ACHN (cell line): ENCODE data around the gene TRNAU1AP.
"Not testable (repeated sequence)": the region's sequence is repeated elsewhere in the genome, so short reads cannot be mapped to it uniquely, and the experiment has no call there.

Experiments used
- DNase-seq: peaks from one replicate; pipeline ENCODE4 v3.0.0-alpha.2; 2015
- in situ Hi-C: cut with HindIII; loops from 2 replicates; pipeline ENCODE4 v1.10.0; 2017; ENCODE audit warnings: low sequenced_read_pairs, low pct_ligation_motif_present, low pct_unique_long_range_greater_than_20kb

Gene TRNAU1AP

DNA sequence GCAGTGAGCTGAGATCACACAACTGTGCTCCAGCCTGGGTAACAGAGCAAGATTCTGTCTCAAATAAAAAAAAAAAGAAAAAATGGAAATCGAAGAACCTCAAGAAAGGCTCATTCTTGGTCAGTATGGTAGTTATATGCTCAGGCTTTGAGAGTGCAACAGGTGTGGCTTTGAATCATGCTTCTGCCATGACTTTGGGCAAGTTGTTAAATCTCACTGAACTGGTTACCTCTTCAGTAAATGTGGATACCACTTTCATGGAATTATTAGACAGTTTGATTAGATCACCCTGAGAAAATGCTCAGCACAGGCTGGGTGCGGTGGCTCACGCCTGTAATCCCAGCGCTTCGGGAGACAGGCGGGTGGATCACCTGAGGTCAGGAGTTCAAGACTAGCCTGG lies 12.8 kb downstream of the TRNAU1AP start:
- no peak for DNase-seq
- in situ Hi-C loops, result no loop called here

DNA sequence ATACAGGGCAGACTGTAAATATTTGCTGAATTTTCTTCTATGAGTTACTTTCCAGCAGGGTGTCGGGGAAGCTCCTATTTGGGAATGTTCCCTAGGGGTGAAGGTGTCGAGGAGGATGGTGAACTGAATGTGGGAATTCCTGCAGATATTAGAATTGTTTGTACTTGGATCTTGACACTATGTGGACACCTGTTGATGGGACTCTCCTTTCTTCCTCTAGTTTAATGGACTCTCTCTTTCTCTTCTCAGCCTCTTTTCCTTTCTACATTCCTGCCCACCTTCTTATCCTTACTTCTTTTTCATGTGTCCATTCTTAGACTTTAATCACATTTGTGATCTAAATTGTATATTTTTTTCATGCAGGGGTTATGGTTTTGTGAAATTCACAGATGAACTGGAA lies 14.0 kb downstream of the TRNAU1AP start:
- in situ Hi-C loops, result no loop called here
- no peak for DNase-seq

DNA sequence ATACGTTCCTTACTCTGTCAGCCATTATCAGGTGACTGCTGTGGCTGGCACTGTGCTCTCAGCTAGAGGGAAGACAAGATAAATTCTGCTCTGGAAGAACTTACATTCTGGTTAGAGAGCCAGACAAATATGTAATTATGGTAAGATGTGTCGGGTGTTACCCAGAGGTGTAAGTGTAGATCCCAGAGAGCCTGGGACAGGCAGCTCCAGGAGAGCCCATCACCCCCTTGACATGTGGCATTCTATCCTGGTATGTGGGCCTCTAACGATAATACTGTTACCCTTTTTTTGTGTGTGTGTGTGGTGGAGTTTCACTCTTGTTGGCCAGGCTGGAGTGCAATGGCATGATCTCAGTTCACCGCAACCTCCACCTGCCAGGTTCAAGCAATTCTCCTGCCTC lies 19.0 kb downstream of the TRNAU1AP start:
- in situ Hi-C loops, result no loop called here
- no peak for DNase-seq

DNA sequence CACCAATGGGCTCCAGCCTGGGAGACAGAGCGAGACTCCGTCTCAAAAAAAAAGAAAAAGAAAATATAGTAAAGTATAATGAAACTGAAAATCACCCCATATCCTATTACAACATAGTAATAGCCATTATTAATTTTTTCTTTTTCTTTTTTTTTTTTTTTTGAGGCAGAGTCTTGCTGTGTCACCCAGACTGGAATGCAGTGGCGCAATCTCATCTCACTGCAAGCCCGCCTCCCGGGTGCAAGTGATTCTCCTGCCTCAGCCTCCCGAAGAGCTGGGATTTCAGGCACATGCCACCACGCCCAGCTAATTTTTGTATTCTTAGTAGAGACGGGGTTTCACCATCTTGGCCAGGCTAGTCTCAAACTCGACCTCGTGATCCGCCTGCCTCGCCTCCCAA lies 20.0 kb downstream of the TRNAU1AP start:
- DNase-seq, in situ Hi-C loops: not testable (repeated sequence)

DNA sequence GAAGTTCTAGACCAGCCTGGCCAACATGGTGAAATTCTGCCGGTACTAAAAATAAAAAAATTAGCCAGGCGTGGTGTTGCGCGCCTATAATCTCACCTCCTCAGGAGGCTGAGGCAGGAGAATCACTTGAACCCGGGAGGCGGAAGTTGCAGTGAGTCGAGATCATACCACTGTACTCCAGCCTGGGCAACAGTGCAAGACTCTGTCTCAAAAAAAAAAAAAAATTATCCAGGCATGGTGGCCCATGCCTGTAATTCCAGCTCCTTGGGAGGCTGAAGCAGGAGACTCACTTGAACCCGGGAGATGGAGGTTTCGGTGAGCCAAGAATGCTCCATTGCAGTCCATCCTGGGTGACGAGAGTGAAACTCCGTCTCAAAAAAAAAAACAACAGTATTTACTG lies 20.7 kb downstream of the TRNAU1AP start:
- no peak for DNase-seq
- in situ Hi-C loops, result no loop called here

DNA sequence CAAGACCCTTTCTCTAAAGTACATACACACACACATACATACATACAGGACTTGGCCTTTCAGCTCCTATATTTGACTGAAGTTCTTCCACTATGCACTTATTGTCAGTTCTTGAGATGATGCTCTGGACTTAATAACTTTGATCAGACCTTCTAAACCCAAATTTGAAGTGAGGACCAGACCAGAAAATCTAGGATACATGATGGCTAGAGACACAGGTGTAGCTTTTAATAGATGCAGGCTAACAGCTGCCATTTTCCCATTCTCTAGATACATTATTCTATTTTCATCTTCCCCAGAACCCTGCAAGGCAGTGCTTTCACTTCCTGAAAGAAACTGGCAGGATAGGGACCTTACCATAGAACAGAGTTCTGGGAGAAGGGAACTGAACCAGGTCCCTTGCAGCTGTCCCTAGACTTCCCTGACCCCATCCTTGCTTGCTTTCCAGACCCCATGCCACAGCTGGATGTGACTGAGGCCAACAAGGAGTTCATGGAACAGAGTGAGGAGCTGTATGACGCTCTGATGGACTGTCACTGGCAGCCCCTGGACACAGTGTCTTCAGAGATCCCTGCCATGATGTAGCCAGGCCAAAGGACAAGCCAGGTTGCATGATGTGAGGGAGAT lies 24.3 kb downstream of the TRNAU1AP start:
- no peak for DNase-seq
- in situ Hi-C loops, result no loop called here

DNA sequence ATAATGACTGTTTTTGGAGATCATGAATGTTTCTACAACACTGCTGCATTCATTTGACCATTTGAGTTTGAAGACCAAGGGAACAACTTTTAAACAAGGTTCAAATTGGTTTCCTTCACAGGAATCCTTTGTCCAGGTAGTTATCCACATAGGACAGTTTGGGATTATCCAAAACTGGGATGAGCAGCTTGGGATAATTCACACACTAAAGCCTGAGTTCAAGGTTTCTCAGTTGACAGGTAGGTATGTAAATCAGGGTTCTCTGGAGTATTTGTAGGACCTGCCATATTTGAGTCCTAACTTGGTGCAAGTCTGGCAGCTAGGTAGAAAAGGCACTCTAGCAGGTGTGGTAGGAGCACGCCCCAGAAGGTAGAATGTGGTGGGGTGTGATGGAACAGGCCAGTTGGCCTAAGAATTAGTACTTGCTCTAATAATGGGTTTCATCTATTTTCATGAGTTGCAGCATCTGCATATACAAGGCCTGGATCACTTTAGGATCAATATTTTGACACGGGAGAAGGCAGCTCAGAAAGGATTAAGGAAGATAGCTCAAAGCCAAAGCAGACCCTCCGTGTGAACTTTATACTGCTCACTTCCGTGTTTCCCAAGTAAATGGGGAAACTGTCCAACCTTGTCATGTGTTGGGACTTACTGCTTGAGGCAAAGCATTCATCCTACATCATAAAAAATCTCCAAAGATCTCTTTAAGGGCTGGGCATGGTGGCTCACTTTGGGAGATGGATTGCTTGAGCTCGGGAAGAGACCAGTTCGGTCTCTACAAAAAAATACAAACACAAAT lies 25.1 kb downstream of the TRNAU1AP start:
- in situ Hi-C loops, result no loop called here

DNA sequence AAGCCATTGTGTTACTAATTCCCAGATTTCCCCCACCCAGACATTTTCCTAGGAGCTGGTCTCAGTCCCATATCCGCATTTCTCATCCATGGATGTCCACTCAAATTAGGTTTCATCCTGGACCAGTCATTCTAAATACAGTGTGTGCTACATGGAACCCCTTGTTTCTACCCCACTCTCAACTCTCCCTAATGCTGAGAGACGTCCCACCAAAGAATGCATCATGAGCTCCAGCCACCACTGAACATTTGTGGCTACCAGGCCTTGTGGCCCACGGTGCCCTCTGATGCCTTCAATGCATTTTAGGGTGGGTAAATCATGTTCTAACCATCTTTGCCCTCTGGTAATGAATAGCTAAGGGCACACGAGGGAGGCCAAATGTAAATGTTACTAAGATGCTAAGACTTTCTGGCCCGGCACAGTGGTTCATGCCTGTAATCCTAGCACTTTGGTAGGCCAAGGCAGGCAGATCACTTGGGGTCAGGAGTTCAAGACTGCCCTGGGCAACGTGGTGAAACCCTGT lies 25.9 kb downstream of the TRNAU1AP start:
- in situ Hi-C loops, result no loop called here
- no peak for DNase-seq

More for the DNA sequence above, 25.1 kb downstream of the TRNAU1AP start:
- DNase-seq, result no peak

DNA sequence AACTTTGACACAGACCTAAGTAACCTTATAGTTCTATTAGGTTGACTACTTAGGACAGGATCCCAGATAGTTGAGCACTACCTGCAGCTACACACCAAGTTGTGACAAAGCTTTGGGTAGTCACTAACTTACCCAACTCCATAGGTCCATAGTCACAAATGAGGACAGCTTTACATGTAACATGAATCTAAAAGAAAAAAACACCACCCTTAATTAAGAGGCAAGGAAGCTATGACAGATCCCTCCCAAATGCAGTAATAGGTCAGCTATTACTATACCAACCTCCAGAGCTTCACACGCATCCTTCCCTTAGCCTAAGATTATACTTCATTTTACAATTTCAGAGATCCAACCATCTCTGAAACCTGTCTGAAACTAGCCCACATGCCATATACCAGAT lies 26.5 kb downstream of the TRNAU1AP start:
- in situ Hi-C loops, result no loop called here
- DNase-seq, result no peak

DNA sequence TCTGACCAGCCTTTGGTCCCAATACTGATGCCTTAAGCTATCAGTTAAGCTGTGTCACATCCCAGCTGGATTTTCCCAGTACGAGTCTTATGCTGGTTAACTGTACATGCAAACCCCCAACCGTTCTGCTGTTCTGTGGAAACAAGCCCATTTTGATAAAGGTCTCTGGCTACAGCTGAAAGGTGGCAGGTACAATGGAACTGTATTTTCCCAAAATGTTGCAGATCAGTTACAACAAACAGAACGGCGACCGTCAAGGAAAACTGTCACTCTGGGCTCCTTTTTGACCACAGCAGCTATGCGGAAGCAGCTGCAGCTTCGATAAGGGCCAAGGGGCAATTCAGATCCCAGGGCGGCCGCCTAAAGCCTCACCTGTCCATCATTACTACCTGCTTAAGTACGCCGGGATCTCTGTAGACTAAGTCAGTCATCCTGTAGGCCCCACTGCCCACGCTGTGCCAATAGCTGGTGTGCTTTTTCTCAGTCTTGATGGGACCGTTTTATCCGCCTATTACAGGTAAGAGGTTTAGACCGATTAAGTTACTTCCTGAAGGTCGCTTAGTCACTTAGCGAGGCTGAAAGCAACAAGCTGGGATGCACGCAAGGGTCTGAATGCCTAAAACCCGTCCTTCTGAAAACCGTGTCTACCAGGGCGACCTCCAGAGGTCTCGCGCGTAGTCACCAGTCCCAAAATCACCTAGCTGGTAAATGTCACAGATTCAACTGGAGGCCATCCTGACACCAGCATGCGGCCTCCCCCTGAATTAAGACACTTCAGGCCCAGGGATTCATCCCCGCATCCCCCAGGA lies 28.0 kb downstream of the TRNAU1AP start:
- in situ Hi-C loops, result no loop called here
- DNase-seq, result no peak

DNA sequence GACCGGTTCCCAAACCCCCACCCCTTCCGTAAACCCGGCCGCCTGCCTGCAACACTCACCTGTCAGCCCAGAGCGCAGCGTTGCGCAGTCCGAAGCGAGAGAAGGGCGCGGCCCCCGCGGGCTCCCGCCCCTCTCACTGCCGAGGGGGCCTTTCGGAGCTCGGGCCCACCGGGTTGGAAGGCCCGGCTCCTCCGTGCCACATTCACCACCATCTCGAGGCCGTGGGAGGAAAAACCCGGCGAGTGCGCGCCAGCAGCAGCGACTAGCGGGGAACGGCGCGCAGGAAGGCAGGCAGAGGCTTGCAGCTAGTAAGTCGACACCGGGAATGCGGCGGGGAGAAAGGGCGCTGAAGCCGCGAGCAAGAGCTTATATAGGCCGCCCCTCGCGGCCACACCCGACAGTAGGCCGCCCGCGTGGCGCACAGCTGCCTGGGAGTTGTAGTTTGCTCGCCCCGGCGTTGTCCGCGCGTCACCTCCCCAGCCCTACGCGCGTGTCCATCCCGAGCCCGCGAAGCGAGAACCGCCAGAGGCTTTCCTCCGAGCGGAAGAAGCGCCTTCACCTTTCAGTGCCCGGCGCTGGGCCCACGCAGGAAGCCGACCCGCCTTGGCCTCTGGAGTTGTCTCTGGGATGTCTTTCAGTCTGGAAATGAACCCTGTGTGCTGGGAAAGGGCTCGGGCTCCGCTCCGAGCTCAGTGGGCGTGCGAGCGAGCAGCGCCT lies 28.8 kb downstream of the TRNAU1AP start:
- peak; percentile 94 for DNase-seq
- in situ Hi-C loops, result no loop called here

DNA sequence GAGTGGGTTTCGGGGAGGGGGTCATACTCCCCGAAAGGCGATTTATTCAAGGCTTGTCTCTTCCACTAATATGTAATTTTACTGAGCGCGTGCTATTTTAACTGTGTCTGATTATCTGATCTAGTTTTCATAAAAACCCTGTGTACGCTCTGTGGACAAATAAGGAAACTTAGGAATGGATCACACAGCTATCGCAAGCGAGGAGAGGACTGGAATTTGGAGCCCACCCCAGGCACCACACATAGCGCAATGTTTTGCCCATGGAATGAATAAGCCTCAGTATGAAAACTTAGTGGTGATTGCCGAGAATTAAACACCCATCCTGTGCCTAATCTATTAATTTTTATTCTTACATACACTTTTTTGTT lies 29.3 kb downstream of the TRNAU1AP start:
- in situ Hi-C loops, result no loop called here
- DNase-seq, result no peak

DNA sequence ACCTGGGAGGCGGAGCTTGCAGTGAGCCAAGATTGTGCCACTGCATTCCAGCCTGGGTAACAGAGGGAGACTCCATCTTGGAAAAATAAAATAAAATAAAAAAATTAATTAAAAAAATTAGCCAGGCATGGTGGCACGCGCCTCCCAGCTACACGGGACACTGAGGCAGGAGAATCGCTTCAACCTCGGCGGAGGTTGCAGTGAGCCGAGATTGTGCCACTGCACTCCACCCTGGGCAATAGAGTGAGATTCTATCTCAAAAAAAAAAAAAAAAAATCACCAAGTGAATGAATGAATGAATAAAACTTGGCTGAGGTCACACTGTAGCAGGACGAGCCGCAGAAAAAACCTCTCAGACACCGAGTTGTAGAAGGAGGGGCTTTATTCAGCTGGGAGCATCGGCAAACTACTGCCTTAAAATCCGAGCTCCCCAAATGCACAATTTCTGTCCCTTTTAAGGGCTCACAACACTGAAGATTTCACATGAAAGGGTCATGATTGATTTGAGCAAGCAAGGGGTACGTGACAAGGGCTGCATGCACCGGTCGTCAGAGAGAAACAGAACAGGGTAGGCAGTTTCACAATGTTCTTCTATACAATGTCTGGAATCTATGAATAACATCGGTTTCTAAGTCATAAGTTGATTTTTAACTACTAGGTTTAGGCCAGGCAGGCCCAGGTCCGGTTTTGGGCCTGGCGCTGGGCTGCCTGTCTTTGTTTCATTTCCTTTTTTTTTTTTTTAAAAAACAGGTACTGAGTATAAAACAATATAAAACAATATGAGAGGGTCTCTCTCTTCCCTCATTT lies 33.9 kb downstream of the TRNAU1AP start:
- DNase-seq, in situ Hi-C loops: not testable (repeated sequence)

DNA sequence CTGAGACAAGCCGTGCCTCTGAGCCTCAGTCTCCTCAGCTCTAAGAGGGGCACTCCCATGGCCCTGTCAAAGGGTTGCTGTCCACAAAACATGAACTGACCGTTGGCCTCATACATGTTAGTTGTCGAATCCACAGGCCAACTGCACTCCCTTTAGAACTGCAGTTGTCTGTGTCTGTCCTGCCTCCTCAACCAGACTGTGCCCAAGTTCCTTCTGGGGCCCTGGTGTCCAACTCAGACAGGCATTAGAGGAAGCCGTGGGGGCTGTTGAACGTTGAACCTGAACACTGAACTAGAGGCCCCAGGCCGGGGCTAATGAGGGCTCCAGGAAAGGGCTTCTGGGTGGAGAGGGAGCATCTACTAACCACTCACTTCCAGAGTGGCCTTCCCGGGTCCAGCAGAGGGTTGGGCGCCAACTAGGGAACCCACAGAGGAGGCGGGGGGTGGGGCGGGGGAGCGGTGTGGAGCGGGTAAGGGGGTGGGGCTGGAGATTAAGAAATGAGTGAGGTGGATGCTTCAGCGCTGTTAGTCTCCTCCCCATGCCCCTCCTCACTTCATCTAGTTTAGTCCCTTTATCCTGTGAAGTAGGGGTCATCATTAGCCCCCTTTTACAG lies 38.9 kb downstream of the TRNAU1AP start, which contains the start of gene RAB42:
Gene RAB42, plus strand, starts transcription at position 558 of the 613 bp plus-strand sequence. CDS start 247 bp downstream, outside the sequence.
- peak; percentile 40 for DNase-seq
- in situ Hi-C loops, result no loop called here

DNA sequence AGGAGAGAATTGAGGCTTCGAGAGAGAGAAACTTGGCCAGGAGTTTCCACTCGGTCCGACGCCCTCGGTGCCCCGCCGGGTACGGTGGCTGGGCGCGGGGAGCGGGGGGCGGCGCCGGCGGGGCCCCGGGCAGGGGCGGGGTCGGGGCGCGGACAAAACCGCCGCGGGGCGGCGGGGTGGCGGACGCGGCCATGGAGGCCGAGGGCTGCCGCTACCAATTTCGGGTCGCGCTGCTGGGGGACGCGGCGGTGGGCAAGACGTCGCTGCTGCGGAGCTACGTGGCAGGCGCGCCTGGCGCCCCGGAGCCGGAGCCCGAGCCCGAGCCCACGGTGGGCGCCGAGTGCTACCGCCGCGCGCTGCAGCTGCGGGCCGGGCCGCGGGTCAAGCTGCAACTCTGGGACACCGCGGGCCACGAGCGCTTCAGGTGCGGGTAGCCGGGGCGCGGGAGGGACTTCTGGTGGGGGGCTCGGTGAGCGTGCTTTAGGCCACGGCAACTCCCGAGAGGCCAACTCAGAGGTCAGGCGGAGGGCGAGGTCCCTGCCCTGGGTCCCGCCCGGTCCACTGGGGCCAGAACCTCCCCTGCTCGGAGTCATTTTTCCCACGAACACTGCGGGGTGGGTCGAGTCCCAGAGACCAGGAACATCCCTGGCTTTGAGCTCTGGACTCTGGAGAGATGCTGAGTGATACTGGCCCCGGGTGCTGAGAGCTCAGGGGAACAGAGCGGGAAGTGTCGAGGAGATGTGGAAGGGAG lies 39.6 kb downstream of the TRNAU1AP start:
- no peak for DNase-seq
- in situ Hi-C loops, result no loop called here

DNA sequence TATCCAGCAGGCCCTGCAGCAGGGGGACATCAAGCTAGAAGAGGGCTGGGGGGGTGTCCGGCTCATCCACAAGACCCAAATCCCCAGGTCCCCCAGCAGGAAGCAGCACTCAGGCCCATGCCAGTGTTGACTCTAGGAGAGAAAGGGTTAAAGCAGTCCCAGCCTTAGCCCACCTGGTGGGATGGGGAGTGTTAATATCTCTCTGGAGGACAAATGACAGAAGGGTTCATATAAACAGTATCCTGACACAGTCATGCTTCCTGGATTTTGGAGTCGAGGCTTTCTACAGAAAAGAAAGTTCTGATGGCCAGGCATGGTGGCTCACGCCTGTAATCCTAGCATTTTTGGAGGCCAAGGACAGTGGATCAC lies 41.1 kb downstream of the TRNAU1AP start:
- in situ Hi-C loops, DNase-seq: not testable (repeated sequence)
